IPS-15b (cell line): ENCODE data around the gene POTEM.
"Not testable (repeated sequence)": the region's sequence is repeated elsewhere in the genome, so short reads cannot be mapped to it uniquely, and the experiment has no call there.

ENCODE experiments used
- H3K27me3 ChIP-seq: one replicate; pipeline ENCODE4 v1.6.1; 2013; ENCODE audit warnings: low read length; ENCODE audit not compliant: control insufficient read depth, insufficient read depth
- H3K36me3 ChIP-seq: one replicate; pipeline ENCODE4 v1.6.1; 2013; ENCODE audit warnings: low read length; ENCODE audit not compliant: control insufficient read depth, insufficient read depth
- H3K4me1 ChIP-seq: one replicate; pipeline ENCODE4 v1.6.1; 2013; ENCODE audit warnings: mild to moderate bottlenecking, low read length; ENCODE audit not compliant: control insufficient read depth, insufficient read depth
- H3K4me3 ChIP-seq: one replicate; pipeline ENCODE4 v1.5.1; 2013; ENCODE audit warnings: low read depth, low read length
- H3K9ac ChIP-seq: one replicate; pipeline ENCODE4 v1.6.1; 2013; ENCODE audit warnings: low read depth, mild to moderate bottlenecking, low read length
- H3K9me3 ChIP-seq: one replicate; pipeline ENCODE4 v1.6.1; 2013; ENCODE audit warnings: mild to moderate bottlenecking, low read length; ENCODE audit not compliant: control insufficient read depth, insufficient read depth

The POTEM gene

GRCh38 chr14:18967134-18967533, at the start of gene POTEM:
TSS of gene POTEM (plus strand) at chr14:18967434. CDS start at chr14:18967486, 52 bp downstream.
- not testable (repeated sequence) for H3K36me3 ChIP-seq, H3K4me3 ChIP-seq, H3K9ac ChIP-seq, H3K4me1 ChIP-seq, H3K27me3 ChIP-seq, H3K9me3 ChIP-seq

GRCh38 chr14:18918345-18918744, 48.9 kb upstream of the POTEM start:
- H3K27me3 ChIP-seq, H3K4me1 ChIP-seq, H3K4me3 ChIP-seq, H3K9ac ChIP-seq, H3K9me3 ChIP-seq, H3K36me3 ChIP-seq: not testable (repeated sequence)

- H3K27me3 ChIP-seq, H3K9ac ChIP-seq, H3K4me1 ChIP-seq, H3K9me3 ChIP-seq, H3K4me3 ChIP-seq, H3K36me3 ChIP-seq: not testable (repeated sequence)
Observed at GRCh38 chr14:18920052-18920451, 47.2 kb upstream of the POTEM start.

GRCh38 chr14:18921055-18921701, 46.1 kb upstream of the POTEM start:
- not testable (repeated sequence) for H3K27me3 ChIP-seq, H3K4me3 ChIP-seq, H3K9ac ChIP-seq, H3K9me3 ChIP-seq, H3K4me1 ChIP-seq, H3K36me3 ChIP-seq

GRCh38 chr14:18936848-18937247, 30.4 kb upstream of the POTEM start:
- not testable (repeated sequence) for H3K27me3 ChIP-seq, H3K4me1 ChIP-seq, H3K9me3 ChIP-seq, H3K4me3 ChIP-seq, H3K36me3 ChIP-seq, H3K9ac ChIP-seq

GRCh38 chr14:18938733-18939132, 28.5 kb upstream of the POTEM start:
- H3K4me3 ChIP-seq, H3K27me3 ChIP-seq, H3K4me1 ChIP-seq, H3K36me3 ChIP-seq, H3K9me3 ChIP-seq, H3K9ac ChIP-seq: not testable (repeated sequence)

- not testable (repeated sequence) for H3K9me3 ChIP-seq, H3K27me3 ChIP-seq, H3K36me3 ChIP-seq, H3K9ac ChIP-seq, H3K4me1 ChIP-seq, H3K4me3 ChIP-seq
Observed at GRCh38 chr14:18949939-18950338, 17.3 kb upstream of the POTEM start.

- not testable (repeated sequence) for H3K9me3 ChIP-seq, H3K36me3 ChIP-seq
Observed at GRCh38 chr14:18953085-18953484, 14.1 kb upstream of the POTEM start.

GRCh38 chr14:18955816-18956215, 11.4 kb upstream of the POTEM start:
- H3K9me3 ChIP-seq, H3K4me1 ChIP-seq, H3K4me3 ChIP-seq, H3K36me3 ChIP-seq, H3K27me3 ChIP-seq, H3K9ac ChIP-seq: not testable (repeated sequence)

More at GRCh38 chr14:18953085-18953484, 14.1 kb upstream of the POTEM start:
- H3K9ac ChIP-seq, H3K27me3 ChIP-seq, H3K4me1 ChIP-seq, H3K4me3 ChIP-seq: not testable (repeated sequence)

- H3K27me3 ChIP-seq, H3K9ac ChIP-seq, H3K4me3 ChIP-seq, H3K9me3 ChIP-seq, H3K36me3 ChIP-seq, H3K4me1 ChIP-seq: not testable (repeated sequence)
Observed at GRCh38 chr14:18961576-18961975, 5.7 kb upstream of the POTEM start.

- H3K27me3 ChIP-seq, H3K9me3 ChIP-seq, H3K4me3 ChIP-seq, H3K9ac ChIP-seq, H3K4me1 ChIP-seq, H3K36me3 ChIP-seq: not testable (repeated sequence)
Observed at GRCh38 chr14:18962143-18962542, 5.1 kb upstream of the POTEM start.

GRCh38 chr14:18963276-18963675, 4.0 kb upstream of the POTEM start:
- H3K9ac ChIP-seq, H3K4me1 ChIP-seq, H3K27me3 ChIP-seq, H3K36me3 ChIP-seq, H3K9me3 ChIP-seq, H3K4me3 ChIP-seq: not testable (repeated sequence)

- H3K36me3 ChIP-seq, H3K4me3 ChIP-seq, H3K27me3 ChIP-seq, H3K9ac ChIP-seq, H3K9me3 ChIP-seq, H3K4me1 ChIP-seq: not testable (repeated sequence)
Observed at GRCh38 chr14:18964878-18965277, 2.4 kb upstream of the POTEM start.
